Mesangial cell (primary cell): ENCODE results near the gene TNS2. TPM values are rescaled to one million over a fixed set of nuclear protein-coding genes. Genes with fewer than 3 reads are reported as not detected.

Source experiments
- total RNA-seq: library from RNA; depleted of rRNA; stranded (reverse); fragments of >200 nt; gene quantifications from 2 replicates; pipeline ENCODE4 v1.2.3, GENCODE V29; 2015

The TNS2 gene
- total RNA-seq: 19.6 and 39.2 TPM in 2 replicates

GRCh38 chr12:53049571-53050318, at the start of gene TNS2:
Gene TNS2 (plus strand): TSS chr12:53050065. CDS start chr12:53050186, 121 bp downstream.

GRCh38 chr12:53005986-53006809, 43.7 kb upstream of the TNS2 start, which contains the start of gene EIF4B:
Gene EIF4B (plus strand): TSS chr12:53006456. CDS start chr12:53006484, 28 bp downstream.

GRCh38 chr12:53079226-53080117, 29.6 kb downstream of the TNS2 start, which contains the start of gene SPRYD3:
Gene SPRYD3 (minus strand): TSS chr12:53079390. CDS start chr12:53079333, 57 bp downstream.

GRCh38 chr12:53097564-53098353, 47.9 kb downstream of the TNS2 start, which contains the start of gene IGFBP6:
Gene IGFBP6 (plus strand): TSS chr12:53097667. CDS start chr12:53097718, 51 bp downstream.

GRCh38 chr12:53102883-53103807, 53.3 kb downstream of the TNS2 start, which contains the start of gene SOAT2:
Gene SOAT2 (plus strand): TSS chr12:53103486. CDS start chr12:53103578, 92 bp downstream.

Other genes with a start within 250 kb of the TNS2 start
- gene KRT4, start 235.9 kb upstream of the TNS2 start, total RNA-seq: not detected in 2 replicates
- 0.16 TPM in 1 of 2 replicates, not detected in the other for gene KRT79, start 215.8 kb upstream of the TNS2 start, total RNA-seq
- gene KRT78, start 201.1 kb upstream of the TNS2 start, total RNA-seq: not detected in 2 replicates
- 785 and 1,054 TPM in 2 replicates for gene KRT8, start 145.0 kb upstream of the TNS2 start, total RNA-seq
- 833 and 942 TPM in 2 replicates for gene KRT18, start 100.9 kb upstream of the TNS2 start, total RNA-seq
- 286 and 397 TPM in 2 replicates for gene EIF4B, start 43.6 kb upstream of the TNS2 start, total RNA-seq
- gene SPRYD3, start 29.3 kb downstream of the TNS2 start, total RNA-seq: 22.7 and 24.0 TPM in 2 replicates
- 120 and 258 TPM in 2 replicates for gene IGFBP6, start 47.6 kb downstream of the TNS2 start, total RNA-seq
- gene SOAT2, start 53.4 kb downstream of the TNS2 start, total RNA-seq: not detected in 2 replicates
- gene ZNF740, start 130.7 kb downstream of the TNS2 start, total RNA-seq: 3.9 and 9.9 TPM in 2 replicates
- gene CSAD, start 130.9 kb downstream of the TNS2 start, total RNA-seq: 1.6 and 8.7 TPM in 2 replicates
- 0.89 TPM in 1 of 2 replicates, not detected in the other for gene ITGB7, start 157.2 kb downstream of the TNS2 start, total RNA-seq
- gene RARG, start 182.1 kb downstream of the TNS2 start, total RNA-seq: 9.8 and 26.1 TPM in 2 replicates
- 1.3 and 26.6 TPM in 2 replicates for gene ESPL1, start 218.2 kb downstream of the TNS2 start, total RNA-seq
- 240 and 333 TPM in 2 replicates for gene PFDN5, start 245.5 kb downstream of the TNS2 start, total RNA-seq
- gene MYG1, start 249.6 kb downstream of the TNS2 start, total RNA-seq: 74.3 and 81.6 TPM in 2 replicates